Neuronal stem cell (in vitro differentiated cells): Measurements from ENCODE around the gene PTGES3L. TPM values are rescaled to one million over a fixed set of nuclear protein-coding genes. Genes with fewer than 3 reads are reported as not detected.

Experiments used
- small RNA-seq: library from polyadenylated mRNA; stranded (forward); fragments of <200 nt; extraction: miRNeasy Mini kit (QIAGEN cat#:217004); gene quantifications from one replicate; pipeline ENCODE3, GENCODE V24; 2013; ENCODE audit not compliant: insufficient read depth

PTGES3L gene

Small RNAs within 50 kb of the gene (small RNA-seq; reads per million reads assigned to genes)
- gene AARSD1 (not detected), gene RF00561 (not detected)
